WERI-Rb-1 (cell line): Measurements from ENCODE around the gene RNF151.
"Not testable (repeated sequence)": the region's sequence is repeated elsewhere in the genome, so short reads cannot be mapped to it uniquely, and the experiment has no call there.

ENCODE experiments used
- DNase-seq: peaks from one replicate; pipeline ENCODE4 v3.0.0-alpha.2; 2020
- H3K27ac ChIP-seq: fragments of 250-450 bp; sonication (Bioruptor Pico); 2 replicates; pipeline ENCODE4 v1.5.1; 2020; ENCODE audit warnings: mild to moderate bottlenecking, moderate library complexity
- H3K27me3 ChIP-seq: fragments of 250-450 bp; sonication (Bioruptor Pico); 2 replicates; pipeline ENCODE4 v1.5.1; 2021; ENCODE audit warnings: mild to moderate bottlenecking, low read depth, moderate library complexity; ENCODE audit not compliant: insufficient read depth, severe bottlenecking
- H3K36me3 ChIP-seq: fragments of 250-450 bp; sonication (Bioruptor Pico); 2 replicates; pipeline ENCODE4 v1.5.1; 2020; ENCODE audit warnings: mild to moderate bottlenecking, moderate library complexity
- H3K4me3 ChIP-seq: 2 replicates; pipeline ENCODE4 v1.5.1; 2011; ENCODE audit warnings: low read depth, mild to moderate bottlenecking, control low read depth, low read length
- H3K9me3 ChIP-seq: fragments of 250-450 bp; sonication (Bioruptor Pico); 2 replicates; pipeline ENCODE4 v1.5.1; 2021; ENCODE audit warnings: mild to moderate bottlenecking, moderate library complexity; ENCODE audit not compliant: severe bottlenecking
- TF ChIP-seq, protein P1 (sequence below): IDR thresholded peaks from 2 replicates; pipeline ENCODE4 v1.5.1; 2011; ENCODE audit warnings: low read depth, mild to moderate bottlenecking, control low read depth, inconsistent platforms, low read length

RNF151 gene

DNA sequence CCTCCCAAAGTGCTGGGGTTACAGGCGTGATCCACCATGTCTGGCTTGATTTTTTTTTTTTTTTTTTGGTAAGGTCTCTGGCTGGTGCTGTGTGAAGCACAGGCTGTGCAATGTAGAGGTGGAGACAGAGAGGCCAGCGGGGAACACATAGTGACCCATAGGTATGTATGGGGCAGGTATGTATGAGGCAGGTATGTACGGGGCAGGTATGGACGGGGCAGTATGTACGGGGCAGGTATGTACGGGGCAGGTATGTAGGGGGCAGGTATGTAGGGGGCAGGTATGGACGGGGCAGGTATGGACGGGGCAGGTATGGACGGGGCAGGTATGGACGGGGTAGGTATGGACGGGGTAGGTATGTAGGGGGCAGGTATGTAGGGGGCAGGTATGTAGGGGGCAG, 17.1 kb upstream of the RNF151 start:
- Histone ChIP-seq H3K27ac (no peak overlapping the region), H3K4me3 (no peak overlapping the region), H3K27me3 (no peaks in the 10 kb centered on the region), H3K36me3 (no peaks in the 10 kb centered on the region), H3K9me3 (no peaks in the 10 kb centered on the region)
- TF ChIP-seq, protein P1, sequence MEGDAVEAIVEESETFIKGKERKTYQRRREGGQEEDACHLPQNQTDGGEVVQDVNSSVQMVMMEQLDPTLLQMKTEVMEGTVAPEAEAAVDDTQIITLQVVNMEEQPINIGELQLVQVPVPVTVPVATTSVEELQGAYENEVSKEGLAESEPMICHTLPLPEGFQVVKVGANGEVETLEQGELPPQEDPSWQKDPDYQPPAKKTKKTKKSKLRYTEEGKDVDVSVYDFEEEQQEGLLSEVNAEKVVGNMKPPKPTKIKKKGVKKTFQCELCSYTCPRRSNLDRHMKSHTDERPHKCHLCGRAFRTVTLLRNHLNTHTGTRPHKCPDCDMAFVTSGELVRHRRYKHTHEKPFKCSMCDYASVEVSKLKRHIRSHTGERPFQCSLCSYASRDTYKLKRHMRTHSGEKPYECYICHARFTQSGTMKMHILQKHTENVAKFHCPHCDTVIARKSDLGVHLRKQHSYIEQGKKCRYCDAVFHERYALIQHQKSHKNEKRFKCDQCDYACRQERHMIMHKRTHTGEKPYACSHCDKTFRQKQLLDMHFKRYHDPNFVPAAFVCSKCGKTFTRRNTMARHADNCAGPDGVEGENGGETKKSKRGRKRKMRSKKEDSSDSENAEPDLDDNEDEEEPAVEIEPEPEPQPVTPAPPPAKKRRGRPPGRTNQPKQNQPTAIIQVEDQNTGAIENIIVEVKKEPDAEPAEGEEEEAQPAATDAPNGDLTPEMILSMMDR: no peak
- DNase-seq: no peak

DNA sequence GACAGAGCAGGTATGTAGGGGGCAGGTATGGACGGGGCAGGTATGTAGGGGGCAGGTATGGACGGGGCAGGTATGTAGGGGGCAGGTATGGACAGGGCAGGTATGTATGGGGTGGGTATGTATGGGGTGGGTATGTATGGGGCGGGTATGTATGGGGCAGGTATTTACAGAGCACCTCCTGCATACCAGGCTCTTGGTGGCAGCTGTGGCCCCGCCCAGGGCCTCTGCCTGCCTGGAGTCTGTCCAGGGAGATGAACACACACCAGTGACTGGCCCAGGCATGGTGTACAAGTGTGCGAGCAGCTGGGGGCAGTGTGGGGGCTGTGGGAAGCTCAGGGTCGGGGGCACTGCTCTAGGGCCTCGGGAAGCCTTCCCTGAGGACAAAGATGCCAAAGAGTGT, 16.6 kb upstream of the RNF151 start:
- TF ChIP-seq, protein P1: no peak
- Histone ChIP-seq H3K27ac (no peak overlapping the region), H3K4me3 (no peak overlapping the region), H3K27me3 (no peaks in the 10 kb centered on the region), H3K9me3 (no peaks in the 10 kb centered on the region), H3K36me3 (no peaks in the 10 kb centered on the region)
- DNase-seq: no peak

DNA sequence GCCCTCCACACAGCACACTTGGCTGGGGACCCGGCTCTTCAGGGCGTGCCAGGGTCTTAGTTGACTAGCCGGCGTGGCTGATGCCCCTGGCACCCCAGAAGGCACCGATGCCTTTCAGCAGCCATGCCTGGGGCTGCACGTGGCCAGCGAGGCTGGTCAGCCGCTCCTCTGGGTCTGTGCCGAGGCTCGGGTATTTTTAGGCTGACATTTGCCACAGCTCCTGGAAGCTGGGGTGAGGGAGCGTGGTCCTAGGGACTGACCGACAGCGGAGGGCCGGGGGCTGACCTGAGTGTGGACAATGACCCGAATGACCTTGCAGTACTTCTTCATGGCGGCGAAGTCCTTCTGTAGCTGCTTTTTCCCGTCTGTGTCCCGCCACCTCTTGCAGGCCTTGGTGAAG, 16.1 kb upstream of the RNF151 start:
- Histone ChIP-seq H3K27me3 (no peaks in the 10 kb centered on the region), H3K4me3 (no peak overlapping the region), H3K36me3 (no peaks in the 10 kb centered on the region), H3K27ac (no peak overlapping the region), H3K9me3 (no peaks in the 10 kb centered on the region)
- TF ChIP-seq, protein P1: no peak
- DNase-seq: no peak

DNA sequence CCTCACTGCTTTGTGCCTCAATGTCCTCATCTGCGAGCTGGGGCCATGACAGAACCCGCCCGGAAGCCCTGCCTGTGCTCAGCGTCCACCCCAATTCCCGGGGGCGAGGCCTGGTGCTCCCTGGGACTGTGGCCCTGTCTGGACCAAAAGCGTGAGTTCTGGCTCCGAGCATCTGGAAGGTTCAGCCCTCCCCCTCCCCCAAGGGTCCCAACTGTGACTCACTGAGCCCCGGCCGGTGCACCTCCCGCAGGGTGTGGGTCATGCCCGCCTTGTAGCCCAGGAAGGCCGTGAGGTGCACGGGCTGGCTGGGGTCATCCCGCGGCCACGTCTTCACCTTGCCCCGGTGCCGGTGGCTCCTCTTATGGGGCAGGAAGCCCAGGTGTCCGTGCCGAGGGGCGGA, 12.9 kb upstream of the RNF151 start:
- Histone ChIP-seq H3K9me3 (no peaks in the 10 kb centered on the region), H3K36me3 (no peaks in the 10 kb centered on the region), H3K4me3 (no peak overlapping the region), H3K27me3 (no peaks in the 10 kb centered on the region), H3K27ac (peak overlapping the region; percentile 86)
- DNase-seq: no peak
- TF ChIP-seq, protein P1: no peak

DNA sequence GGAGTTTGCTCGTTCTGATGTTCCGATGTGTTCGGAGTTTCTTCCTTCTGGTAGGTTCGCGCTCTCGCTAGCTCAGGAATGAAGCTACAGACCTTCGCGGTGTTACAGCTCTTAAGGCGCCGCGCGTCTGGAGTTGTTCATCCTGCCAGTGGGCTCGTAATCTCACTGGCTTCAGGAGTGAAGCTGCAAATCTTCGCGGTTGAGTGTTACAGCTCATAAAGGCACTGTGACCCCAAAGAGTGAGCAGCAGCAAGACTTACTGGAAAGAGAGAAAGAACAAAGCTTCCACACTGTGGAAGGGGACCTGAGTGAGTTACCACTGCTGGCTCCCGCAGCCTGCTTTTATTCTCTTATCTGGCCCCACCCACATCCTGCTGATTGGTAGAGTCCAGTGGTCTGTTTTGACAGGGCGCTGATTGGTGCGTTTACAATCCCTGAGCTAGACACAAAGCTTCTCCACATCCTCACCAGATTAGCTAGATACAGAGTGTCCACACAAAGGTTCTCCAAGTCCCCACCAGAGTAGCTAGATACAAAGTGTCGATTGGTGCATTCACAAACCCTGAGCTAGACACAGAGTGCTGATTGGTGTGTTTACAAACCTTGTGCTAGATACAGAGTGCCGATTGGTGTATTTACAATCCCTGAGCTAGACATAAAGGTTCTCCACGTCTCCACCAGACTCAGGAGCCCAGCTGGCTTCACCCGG, 9.1 kb upstream of the RNF151 start:
- not testable (repeated sequence) for H3K9me3 ChIP-seq, H3K4me3 ChIP-seq, H3K27me3 ChIP-seq, H3K27ac ChIP-seq, DNase-seq
- H3K36me3 ChIP-seq: peaks cover 19% of the 10 kb centered on the region

DNA sequence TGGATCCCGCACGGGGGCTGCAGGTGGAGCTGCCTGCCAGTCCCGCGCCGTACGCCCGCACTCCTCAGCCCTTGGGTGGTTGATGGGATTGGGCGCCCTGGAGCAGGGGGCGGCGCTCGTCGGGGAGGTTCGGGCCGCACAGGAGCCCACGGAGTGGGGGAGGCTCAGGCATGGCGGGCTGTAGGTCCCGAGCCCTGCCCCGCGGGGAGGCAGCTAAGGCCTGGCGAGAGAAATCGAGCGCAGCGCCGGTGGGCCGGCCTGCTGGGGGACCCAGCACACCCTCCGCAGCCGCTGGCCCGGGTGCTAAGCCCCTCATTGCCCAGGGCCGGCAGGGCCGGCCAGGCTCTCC, 8.5 kb upstream of the RNF151 start:
- H3K36me3 ChIP-seq: peaks cover 25% of the 10 kb centered on the region
- not testable (repeated sequence) for H3K27ac ChIP-seq, H3K9me3 ChIP-seq, H3K4me3 ChIP-seq, H3K27me3 ChIP-seq, DNase-seq

DNA sequence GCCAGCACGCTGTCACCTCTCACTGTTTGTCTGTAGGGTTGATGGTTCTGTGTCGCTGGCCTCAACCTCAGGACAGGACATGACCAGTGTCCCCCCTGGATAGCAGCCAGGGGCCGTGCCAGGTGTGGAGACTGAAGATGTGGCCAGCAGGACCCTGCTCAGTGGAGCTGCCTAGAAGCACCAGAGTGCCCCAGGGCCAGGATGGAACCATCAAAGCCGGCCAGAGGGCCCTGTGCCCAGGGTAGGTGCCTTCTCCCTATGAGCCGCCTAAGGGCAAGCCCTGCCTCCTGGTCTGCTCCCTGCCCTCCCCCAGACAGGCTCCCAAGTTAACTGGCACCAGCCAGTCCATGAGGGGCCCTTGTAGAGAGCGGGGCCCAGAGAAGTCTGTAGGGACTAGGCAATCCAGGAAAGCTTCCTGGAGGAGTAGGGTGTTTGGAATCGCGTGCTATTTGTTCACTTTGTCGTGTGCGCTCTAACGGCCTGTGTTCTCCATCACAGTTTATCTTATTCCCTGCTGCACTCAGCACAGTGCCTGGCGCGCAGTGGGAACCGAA, 7.9 kb upstream of the RNF151 start:
- H3K36me3 ChIP-seq: peaks cover 31% of the 10 kb centered on the region
- DNase-seq: no peak
- H3K9me3 ChIP-seq: no peaks in the 10 kb centered on the region
- no peak overlapping the region for H3K4me3 ChIP-seq
- H3K27me3 ChIP-seq: no peaks in the 10 kb centered on the region
- H3K27ac ChIP-seq: peak overlapping the region; percentile 79
- TF ChIP-seq, protein P1: no peak
